OCI-LY3 (cell line): ENCODE data around the gene HIVEP2.

Experiments
- H2AFZ ChIP-seq: fragments of 200-600, 300-600 bp; shearing (Covaris generic); 2 replicates; pipeline ENCODE4 v1.6.0; 2014; ENCODE audit warnings: antibody characterized with exemption, low read depth, low read length
- H3K27ac ChIP-seq: fragments of 200-600, 300-600 bp; sonication (generic); 2 replicates; pipeline ENCODE4 v1.5.1; 2014; ENCODE audit warnings: mild to moderate bottlenecking, low read length, moderate library complexity, mixed read lengths
- H3K27me3 ChIP-seq: fragments of 200-600, 300-600 bp; sonication (generic); 2 replicates; pipeline ENCODE4 v1.6.1; 2014; ENCODE audit warnings: low read depth, low read length, mixed read lengths
- H3K36me3 ChIP-seq: fragments of 200-600, 300-600 bp; sonication (generic); replicated peaks from 2 replicates; pipeline ENCODE3; 2014; ENCODE audit warnings: low read depth, low read length, mixed read lengths
- H3K4me1 ChIP-seq: fragments of 300-600, 200-600 bp; sonication (generic); 2 replicates; pipeline ENCODE4 v1.6.1; 2014; ENCODE audit warnings: low read length, mixed read lengths
- H3K4me2 ChIP-seq: fragments of 200-600, 300-600 bp; sonication (generic); 2 replicates; pipeline ENCODE4 v1.6.1; 2014; ENCODE audit warnings: low read length, mixed read lengths
- H3K4me3 ChIP-seq: fragments of 300-600, 200-600 bp; sonication (generic); 2 replicates; pipeline ENCODE4 v1.5.1; 2014; ENCODE audit warnings: antibody characterized with exemption, mild to moderate bottlenecking, low read length, moderate library complexity
- H3K79me2 ChIP-seq: fragments of 300-600, 200-600 bp; shearing (Covaris generic); 2 replicates; pipeline ENCODE4 v1.6.1; 2014; ENCODE audit warnings: mild to moderate bottlenecking, low read length, mixed read lengths
- H3K9ac ChIP-seq: fragments of 300-600, 200-600 bp; shearing (Covaris generic); 2 replicates; pipeline ENCODE4 v1.6.0; 2014; ENCODE audit warnings: mild to moderate bottlenecking, low read length, moderate library complexity
- H3K9me3 ChIP-seq: fragments of 200-600, 300-600 bp; shearing (Covaris generic); 2 replicates; pipeline ENCODE4 v1.6.1; 2014; ENCODE audit warnings: low read length, mixed read lengths; ENCODE audit not compliant: insufficient read depth
- H4K20me1 ChIP-seq: fragments of 200-600, 300-600 bp; sonication (generic); 2 replicates; pipeline ENCODE4 v1.6.1; 2016; ENCODE audit warnings: low read length, mixed read lengths; ENCODE audit not compliant: insufficient read depth
- CTCF ChIP-seq: fragments of 200-600, 300-600 bp; sonication (generic); IDR thresholded peaks from 2 replicates; pipeline ENCODE4 v1.5.1; 2014; ENCODE audit warnings: antibody characterized with exemption, low read length, low read depth
- EZH2phosphoT487 ChIP-seq: fragments of 200-600 bp; shearing (Covaris generic); IDR thresholded peaks from 2 replicates; pipeline ENCODE4 v1.6.1; 2018; ENCODE audit warnings: antibody characterized with exemption, mixed run types, low read depth

Gene HIVEP2

GRCh38 chr6:142918339-142919042, 26.5 kb downstream of the HIVEP2 start:
- H3K4me2 ChIP-seq, result no peak overlapping the region
- no peak overlapping the region for H3K9ac ChIP-seq
- no peak overlapping the region for H2AFZ ChIP-seq
- no peaks in the 10 kb centered on the region for H3K27me3 ChIP-seq
- H3K4me3 ChIP-seq, result no peak overlapping the region
- H4K20me1 ChIP-seq, result no peaks in the 10 kb centered on the region
- peaks cover 23% of the 10 kb centered on the region for H3K4me1 ChIP-seq
- H3K27ac ChIP-seq, result no peak overlapping the region
- no peak for TF ChIP-seq EZH2phosphoT487
- TF ChIP-seq CTCF, result no peak
- peaks cover 12% of the 10 kb centered on the region for H3K36me3 ChIP-seq
- H3K79me2 ChIP-seq, result peaks cover 14% of the 10 kb centered on the region
- no peaks in the 10 kb centered on the region for H3K9me3 ChIP-seq

GRCh38 chr6:142916881-142917280, 28.1 kb downstream of the HIVEP2 start:
- H3K9me3 ChIP-seq, result no peaks in the 10 kb centered on the region
- no peak overlapping the region for H3K9ac ChIP-seq
- no peak overlapping the region for H3K4me2 ChIP-seq
- no peak overlapping the region for H2AFZ ChIP-seq
- no peak for TF ChIP-seq CTCF
- TF ChIP-seq EZH2phosphoT487, result no peak
- no peaks in the 10 kb centered on the region for H3K27me3 ChIP-seq
- H3K4me3 ChIP-seq, result no peak overlapping the region
- peaks cover 37% of the 10 kb centered on the region for H3K4me1 ChIP-seq
- peaks cover 17% of the 10 kb centered on the region for H3K36me3 ChIP-seq
- H3K27ac ChIP-seq, result no peak overlapping the region
- peaks cover 10% of the 10 kb centered on the region; the same call in 1 of the 2 replicates for H4K20me1 ChIP-seq
- H3K79me2 ChIP-seq, result peaks cover 23% of the 10 kb centered on the region

GRCh38 chr6:142914937-142915697, 29.9 kb downstream of the HIVEP2 start:
- Histone ChIP-seq H3K4me1 (peaks cover 43% of the 10 kb centered on the region), H3K4me2 (no peak overlapping the region), H3K27ac (no peak overlapping the region), H2AFZ (no peak overlapping the region), H3K9ac (no peak overlapping the region), H3K9me3 (no peaks in the 10 kb centered on the region), H3K27me3 (no peaks in the 10 kb centered on the region), H3K79me2 (peaks cover 36% of the 10 kb centered on the region), H3K4me3 (no peak overlapping the region), H4K20me1 (peaks cover 10% of the 10 kb centered on the region; the same call in 1 of the 2 replicates), H3K36me3 (peaks cover 17% of the 10 kb centered on the region)
- TF ChIP-seq EZH2phosphoT487 (no peak), CTCF (no peak)

- TF ChIP-seq CTCF (no peak), EZH2phosphoT487 (no peak)
- Histone ChIP-seq H4K20me1 (peaks cover 10% of the 10 kb centered on the region; the same call in 1 of the 2 replicates), H3K79me2 (peaks cover 41% of the 10 kb centered on the region), H3K27ac (peak overlapping the region; percentile 97), H3K4me2 (peak overlapping the region; percentile 78), H2AFZ (no peak overlapping the region), H3K27me3 (no peaks in the 10 kb centered on the region), H3K4me1 (peaks cover 42% of the 10 kb centered on the region), H3K36me3 (peaks cover 17% of the 10 kb centered on the region), H3K9ac (peak overlapping the region; percentile 57; the same call in 1 of the 2 replicates), H3K9me3 (no peaks in the 10 kb centered on the region), H3K4me3 (peak overlapping the region; percentile 64)
Observed at GRCh38 chr6:142914369-142914768, 30.6 kb downstream of the HIVEP2 start.
